Muscle layer of duodenum (tissue), 2 donors: ENCODE measurements around the gene GSTM3.
A peak's percentile ranks its signal among the peaks of the same experiment; 100 is the strongest.

Source experiments
- H3K27ac ChIP-seq: one replicate; pipeline ENCODE4 v1.7.0; 2013; ENCODE audit warnings: mild to moderate bottlenecking, low read length
- H3K27me3 ChIP-seq: one replicate; pipeline ENCODE4 v1.7.0; 2013; ENCODE audit warnings: low read depth, mild to moderate bottlenecking, control low read depth, low read length
- H3K36me3 ChIP-seq, 2 donors: one replicate each; pipeline ENCODE4 v1.7.0; 2013; ENCODE audit warnings: low read length in 2 of 2, control low read depth in 1 of 2, mild to moderate bottlenecking in 1 of 2; ENCODE audit not compliant: insufficient read depth in 2 of 2, control insufficient read depth in 1 of 2
- H3K4me1 ChIP-seq, 2 donors: one replicate each; pipeline ENCODE4 v1.7.0; 2013; ENCODE audit warnings: low read length in 2 of 2, mild to moderate bottlenecking in 2 of 2, control low read depth in 1 of 2, moderate library complexity in 1 of 2; ENCODE audit not compliant: insufficient read depth in 2 of 2, control insufficient read depth in 1 of 2
- H3K4me3 ChIP-seq, 2 donors: one replicate each; pipeline ENCODE4 v1.7.0; 2013; ENCODE audit warnings: low read length in 2 of 2, low read depth in 1 of 2, mild to moderate bottlenecking in 1 of 2
- H3K9me3 ChIP-seq, 2 donors: one replicate each; pipeline ENCODE4 v1.7.0; 2013; ENCODE audit warnings: low read length in 2 of 2, control low read depth in 1 of 2, mild to moderate bottlenecking in 1 of 2; ENCODE audit not compliant: control insufficient read depth in 1 of 2
- donor health status: healthy.

GSTM3 gene

DNA sequence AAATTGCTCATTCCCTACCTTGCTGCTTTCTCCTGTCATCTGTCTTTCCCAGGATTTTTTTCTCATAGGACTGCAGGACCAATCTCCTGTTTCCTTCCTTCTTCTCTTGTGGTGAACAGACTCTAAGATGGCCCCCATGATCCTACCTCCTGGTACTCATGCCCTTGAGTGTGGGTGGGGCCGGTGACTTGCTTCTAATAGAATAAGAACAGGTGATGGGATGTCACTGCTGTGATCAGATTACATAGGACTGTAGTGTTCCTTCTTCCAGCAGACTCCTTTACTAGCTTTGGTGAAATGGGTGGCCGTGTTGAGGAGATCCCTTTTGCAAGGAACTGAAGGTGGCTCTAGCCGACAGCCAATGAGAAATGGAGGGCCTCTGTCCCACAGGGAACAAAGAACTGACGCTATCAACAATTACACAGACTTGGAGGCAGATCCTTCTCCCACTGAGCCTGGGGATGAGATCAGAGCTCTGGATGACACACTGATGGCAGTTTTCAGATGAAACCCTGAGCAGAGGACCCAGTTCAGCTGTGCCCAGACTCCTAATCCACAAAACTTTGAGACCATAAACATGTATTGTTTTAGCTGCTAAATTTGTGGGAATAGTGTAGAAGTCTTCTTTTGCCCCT, 7.5 kb downstream of the GSTM3 start:
- H3K4me1 ChIP-seq, result no peaks in the 10 kb centered on the region
- no peaks in the 10 kb centered on the region for H3K9me3 ChIP-seq
- H3K4me3 ChIP-seq, result no peak overlapping the region
- H3K27me3 ChIP-seq, result no peaks in the 10 kb centered on the region
- H3K27ac ChIP-seq, result no peak overlapping the region
- H3K36me3 ChIP-seq, result peaks cover 23 to 27% of the 10 kb centered on the region in 2 donors

DNA sequence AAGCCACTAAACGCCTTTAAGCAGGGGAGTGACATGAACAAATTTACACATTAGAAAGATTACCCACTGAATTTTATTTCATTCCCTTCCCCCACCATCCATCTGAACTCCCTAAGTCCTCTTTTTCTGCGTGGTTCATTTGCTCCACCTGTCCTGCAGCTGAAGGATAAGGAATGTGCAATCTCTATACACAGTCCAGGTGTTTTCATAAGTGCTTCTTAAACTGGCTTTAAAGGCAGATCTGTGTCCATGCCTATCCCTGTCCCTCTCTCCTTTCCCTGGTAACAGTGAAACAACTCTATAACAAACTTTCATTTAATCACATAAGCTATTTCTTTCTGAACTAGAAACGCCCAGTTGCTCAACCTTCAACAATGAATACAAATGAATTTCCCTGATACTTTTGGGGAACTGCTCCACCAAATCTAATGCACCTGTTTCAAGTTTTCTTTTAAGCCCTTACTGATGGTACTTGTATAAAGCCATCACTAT, 8.4 kb downstream of the GSTM3 start:
- Histone ChIP-seq H3K27ac (peak overlapping the region; percentile 41), H3K36me3 (peaks cover 15 to 20% of the 10 kb centered on the region in 2 donors), H3K4me3 (no peak overlapping the region), H3K9me3 (no peaks in the 10 kb centered on the region), H3K4me1 (no peaks in the 10 kb centered on the region), H3K27me3 (no peaks in the 10 kb centered on the region)

DNA sequence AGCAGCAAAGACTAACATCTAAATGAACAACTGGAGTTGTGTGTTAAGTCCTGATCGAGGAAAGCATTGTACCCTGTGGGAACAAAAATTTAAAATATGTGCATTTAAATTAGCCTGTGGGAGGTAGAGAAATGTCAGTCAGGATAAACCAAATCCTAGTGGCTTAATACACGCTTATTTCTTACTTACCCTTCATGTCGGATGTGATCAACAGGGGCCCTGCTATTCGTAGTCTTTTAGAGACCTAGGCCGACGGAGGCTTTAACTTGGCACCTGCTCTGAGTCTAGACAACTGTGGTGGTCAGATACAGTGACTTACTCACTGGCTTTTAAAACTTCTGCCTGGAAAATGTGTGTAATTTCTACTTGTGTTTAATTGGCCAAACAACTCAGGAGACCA, 10.2 kb downstream of the GSTM3 start:
- Histone ChIP-seq H3K36me3 (peaks cover 3 to 10% of the 10 kb centered on the region in 2 donors), H3K4me1 (no peaks in the 10 kb centered on the region), H3K9me3 (no peaks in the 10 kb centered on the region), H3K27ac (no peak overlapping the region), H3K4me3 (no peak overlapping the region), H3K27me3 (no peaks in the 10 kb centered on the region)

GRCh38 chr1:109728870-109729269, 12.0 kb downstream of the GSTM3 start:
- Histone ChIP-seq H3K27me3 (no peaks in the 10 kb centered on the region), H3K4me3 (no peak overlapping the region), H3K9me3 (no peaks in the 10 kb centered on the region), H3K36me3 (no peaks in the 10 kb centered on the region), H3K27ac (no peak overlapping the region), H3K4me1 (no peaks in the 10 kb centered on the region)

- no peaks in the 10 kb centered on the region for H3K9me3 ChIP-seq
- no peak overlapping the region for H3K27ac ChIP-seq
- no peaks in the 10 kb centered on the region for H3K27me3 ChIP-seq
- peaks cover 0 to 8% of the 10 kb centered on the region in 2 donors for H3K4me1 ChIP-seq
- no peak overlapping the region for H3K4me3 ChIP-seq
- no peaks in the 10 kb centered on the region for H3K36me3 ChIP-seq
These were observed 14.0 kb downstream of the GSTM3 start for GRCh38 chr1:109726728-109727373.

GRCh38 chr1:109726007-109726406, 14.8 kb downstream of the GSTM3 start:
- no peaks in the 10 kb centered on the region for H3K36me3 ChIP-seq
- H3K27me3 ChIP-seq, result no peaks in the 10 kb centered on the region
- H3K4me3 ChIP-seq, result no peak overlapping the region
- H3K27ac ChIP-seq, result no peak overlapping the region
- H3K9me3 ChIP-seq, result no peaks in the 10 kb centered on the region
- peaks cover 0 to 8% of the 10 kb centered on the region in 2 donors for H3K4me1 ChIP-seq

DNA sequence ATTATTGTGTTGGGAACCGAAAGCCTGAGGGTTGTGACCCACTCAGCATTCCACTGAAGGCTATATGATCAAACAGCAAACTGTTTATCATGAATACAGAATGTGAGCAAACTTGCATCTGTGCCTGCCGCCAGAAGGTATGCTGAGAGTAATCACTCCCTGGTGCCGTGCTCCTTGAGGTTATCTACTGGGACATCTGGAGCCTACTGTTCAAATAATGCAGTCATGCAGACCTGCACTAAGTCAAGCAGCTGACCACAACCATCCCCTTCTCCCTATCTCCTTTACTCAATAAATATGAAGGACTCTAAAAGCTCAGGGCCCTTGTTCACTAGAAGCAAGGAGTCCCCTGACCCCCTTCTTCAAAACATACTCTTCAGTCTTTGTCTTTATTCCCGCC, 15.3 kb downstream of the GSTM3 start:
- no peak overlapping the region for H3K27ac ChIP-seq
- peaks cover 0 to 8% of the 10 kb centered on the region in 2 donors for H3K4me1 ChIP-seq
- no peak overlapping the region for H3K4me3 ChIP-seq
- H3K36me3 ChIP-seq, result no peaks in the 10 kb centered on the region
- H3K9me3 ChIP-seq, result no peaks in the 10 kb centered on the region
- no peaks in the 10 kb centered on the region for H3K27me3 ChIP-seq

DNA sequence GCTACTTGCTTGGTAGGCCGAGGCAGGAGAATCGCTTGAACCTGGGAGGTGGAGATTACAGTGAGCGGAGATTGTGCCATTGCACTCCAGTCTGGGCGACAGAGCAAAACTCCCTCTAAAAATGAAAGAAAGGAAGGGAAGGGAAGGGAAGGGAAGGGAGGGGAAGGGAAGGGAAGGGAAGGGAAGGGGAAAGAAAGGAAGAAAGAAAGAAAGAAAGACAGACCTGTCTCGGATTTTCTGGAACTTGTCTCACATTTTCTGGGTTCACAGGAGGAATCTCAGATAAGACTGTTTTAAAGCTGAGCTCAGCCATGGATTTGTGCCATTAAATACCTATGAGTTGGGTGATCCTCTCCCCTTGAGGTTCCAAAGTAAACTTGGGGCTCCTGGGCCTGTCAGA, 15.9 kb downstream of the GSTM3 start:
- H3K9me3 ChIP-seq, result no peaks in the 10 kb centered on the region

DNA sequence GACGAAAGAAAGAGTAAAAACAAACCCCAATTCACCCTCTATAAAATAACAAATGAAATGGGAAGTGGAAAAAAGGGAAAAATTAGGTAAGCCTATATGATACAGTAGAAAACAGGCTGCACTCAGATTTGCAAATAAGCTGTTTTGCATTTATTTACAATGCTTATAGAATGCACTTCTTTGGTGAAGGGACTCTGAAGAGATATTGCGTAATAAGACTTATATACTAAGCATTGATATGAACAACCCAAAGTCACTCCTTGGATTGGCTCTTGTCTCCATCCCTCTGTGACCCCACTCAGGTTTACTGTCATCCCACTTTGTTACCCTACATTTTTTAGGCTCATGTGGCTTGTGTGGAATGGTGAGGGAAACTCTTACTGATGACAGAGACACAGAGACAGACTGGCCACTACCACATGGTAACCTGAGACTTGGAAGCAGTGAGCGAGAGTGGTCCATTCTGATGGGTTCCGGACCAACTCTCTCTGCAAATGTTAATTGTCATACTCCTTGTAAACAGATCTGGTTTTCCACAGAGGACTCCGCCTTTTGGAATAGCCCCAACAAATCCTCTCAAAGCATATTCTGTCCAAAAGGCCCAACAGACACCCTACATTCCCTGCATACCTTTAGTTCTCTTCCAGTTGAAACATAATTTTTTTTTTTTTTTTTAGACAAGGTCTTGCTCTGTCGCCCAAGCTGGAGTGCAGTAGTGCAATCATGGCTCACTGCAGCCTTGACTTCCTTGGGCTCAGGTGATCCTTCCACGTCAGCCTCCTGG, 17.7 kb downstream of the GSTM3 start:
- no peak overlapping the region for H3K4me3 ChIP-seq
- H3K9me3 ChIP-seq, result no peaks in the 10 kb centered on the region
- no peaks in the 10 kb centered on the region for H3K36me3 ChIP-seq
- H3K27me3 ChIP-seq, result no peaks in the 10 kb centered on the region
- H3K27ac ChIP-seq, result no peak overlapping the region
- H3K4me1 ChIP-seq, result peaks cover 0 to 8% of the 10 kb centered on the region in 2 donors

More for the DNA sequence above, 15.9 kb downstream of the GSTM3 start:
- no peak overlapping the region for H3K27ac ChIP-seq
- no peaks in the 10 kb centered on the region for H3K36me3 ChIP-seq
- peaks cover 0 to 8% of the 10 kb centered on the region in 2 donors for H3K4me1 ChIP-seq
- H3K27me3 ChIP-seq, result no peaks in the 10 kb centered on the region
- no peak overlapping the region for H3K4me3 ChIP-seq

GRCh38 chr1:109721971-109722370, 18.9 kb downstream of the GSTM3 start:
- H3K4me3 ChIP-seq, result no peak overlapping the region
- no peaks in the 10 kb centered on the region for H3K27me3 ChIP-seq

GRCh38 chr1:109721042-109721441, 19.8 kb downstream of the GSTM3 start:
- H3K27ac ChIP-seq, result no peak overlapping the region
- H3K4me3 ChIP-seq, result no peak overlapping the region
- peaks cover 0 to 8% of the 10 kb centered on the region in 2 donors for H3K4me1 ChIP-seq
- no peaks in the 10 kb centered on the region for H3K9me3 ChIP-seq
- H3K36me3 ChIP-seq, result no peaks in the 10 kb centered on the region
- H3K27me3 ChIP-seq, result no peaks in the 10 kb centered on the region

More at GRCh38 chr1:109721971-109722370, 18.9 kb downstream of the GSTM3 start:
- H3K4me1 ChIP-seq, result peaks cover 0 to 8% of the 10 kb centered on the region in 2 donors
- H3K36me3 ChIP-seq, result no peaks in the 10 kb centered on the region
- H3K9me3 ChIP-seq, result no peaks in the 10 kb centered on the region
- no peak overlapping the region for H3K27ac ChIP-seq
